Thymus (tissue), 14 donors: ENCODE results near the gene TGIF2. TPM values are rescaled to one million over a fixed set of nuclear protein-coding genes. Genes with fewer than 3 reads are reported as not detected.

Source experiments
- DNase-seq, 9 donors: peaks; one replicate each; pipeline ENCODE4 v3.0.0-alpha.2; 2013; ENCODE audit warnings: low spot score in 9 of 9, low read depth in 6 of 9, missing footprints in 1 of 9
- H3K27ac ChIP-seq, 2 donors: one replicate each; pipeline ENCODE4 v1.5.1; 2013; ENCODE audit warnings: control low read depth in 1 of 2, low read depth in 1 of 2, low read length in 1 of 2, mild to moderate bottlenecking in 1 of 2, moderate library complexity in 1 of 2
- H3K27me3 ChIP-seq, 2 donors: one replicate each; pipeline ENCODE4 v1.5.1; 2013; ENCODE audit warnings: low read length in 1 of 2; ENCODE audit not compliant: control insufficient read depth in 2 of 2, insufficient read depth in 1 of 2
- H3K36me3 ChIP-seq, 2 donors: one replicate each; pipeline ENCODE4 v1.5.1; 2013; ENCODE audit warnings: low read length in 1 of 2, mild to moderate bottlenecking in 1 of 2, moderate library complexity in 1 of 2; ENCODE audit not compliant: control insufficient read depth in 2 of 2, insufficient read depth in 2 of 2
- H3K4me1 ChIP-seq, 2 donors: one replicate each; pipeline ENCODE4 v1.5.1; 2013; ENCODE audit warnings: low read length in 2 of 2; ENCODE audit not compliant: control insufficient read depth in 2 of 2, insufficient read depth in 2 of 2
- H3K4me3 ChIP-seq, 2 donors: one replicate each; pipeline ENCODE4 v1.5.1; 2013; ENCODE audit warnings: low read length in 2 of 2, control low read depth in 1 of 2, mild to moderate bottlenecking in 1 of 2
- H3K9me3 ChIP-seq, 2 donors: one replicate each; pipeline ENCODE4 v1.5.1; 2013; ENCODE audit warnings: low read length in 1 of 2, mild to moderate bottlenecking in 1 of 2; ENCODE audit not compliant: control insufficient read depth in 2 of 2, insufficient read depth in 1 of 2
- WGBS: extraction: QIAGEN DNeasy Blood & Tissue Kit; methylation state at CpG from one replicate; pipeline ENCODE4 v1.1.7; 2013; 5-methylcytosine and 5-hydroxymethylcytosine counted together
- long read RNA-seq, 10 donors: transcript quantifications; one replicate each; lab custom pipeline, GENCODE V29; 2026
- polyA plus RNA-seq: library from polyadenylated mRNA; stranded (reverse); fragments of 200-250 nt; gene quantifications from one replicate; pipeline ENCODE4 v1.2.3, GENCODE V29; 2013
- total RNA-seq: library from RNA; stranded (reverse); fragments of 120-200 nt; gene quantifications from one replicate; pipeline ENCODE4 v1.2.4, GENCODE V29; 2013
- donor health status: healthy.

Gene TGIF2
- total RNA-seq (17.9 TPM), polyA plus RNA-seq (14.2 TPM)
- long read RNA-seq, donor 1, partial matches to known transcripts = 0 of 1 reads
- long read RNA-seq, donor 1, other reads (novel, unspliced or antisense) = 0 of 1 reads
- long read RNA-seq, donor 2, transcript TGIF2-201 (3 exons, 3,406 nt) = major isoform, 9 of 11 reads
- long read RNA-seq, donor 2, partial matches to known transcripts = 0 of 11 reads
- long read RNA-seq, donor 2, other reads (novel, unspliced or antisense) = 0 of 11 reads
- long read RNA-seq, donor 3, partial matches to known transcripts = 0 of 4 reads
- long read RNA-seq, donor 3, other reads (novel, unspliced or antisense) = 0 of 4 reads
- long read RNA-seq, donor 4, transcript TGIF2-201 (3 exons, 3,406 nt) = major isoform, 5 of 5 reads
- long read RNA-seq, donor 4, partial matches to known transcripts = 0 of 5 reads
- long read RNA-seq, donor 4, other reads (novel, unspliced or antisense) = 0 of 5 reads
- long read RNA-seq, donor 5, partial matches to known transcripts = 29 of 34 reads
- long read RNA-seq, donor 5, other reads (novel, unspliced or antisense) = 0 of 34 reads
- long read RNA-seq, donor 6, partial matches to known transcripts = 0 of 1 reads
- long read RNA-seq, donor 6, other reads (novel, unspliced or antisense) = 0 of 1 reads
- long read RNA-seq, donor 7, transcript TGIF2-201 (3 exons, 3,406 nt) = major isoform, 7 of 10 reads
- long read RNA-seq, donor 7, partial matches to known transcripts = 0 of 10 reads
- long read RNA-seq, donor 7, other reads (novel, unspliced or antisense) = 0 of 10 reads
- long read RNA-seq, donor 8, partial matches to known transcripts = 0 of 4 reads
- long read RNA-seq, donor 8, other reads (novel, unspliced or antisense) = 0 of 4 reads
- long read RNA-seq, donor 9, partial matches to known transcripts = 0 of 2 reads
- long read RNA-seq, donor 9, other reads (novel, unspliced or antisense) = 0 of 2 reads
- long read RNA-seq, donor 10, partial matches to known transcripts = 0 of 3 reads
- long read RNA-seq, donor 10, other reads (novel, unspliced or antisense) = 0 of 3 reads

GRCh38 chr20:36573103-36573797 is at the start of gene TGIF2:
TGIF2 (plus strand) TSS chr20:36573597; CDS start chr20:36578775, 5,178 bp downstream.
- no peaks in the 10 kb centered on the region for H3K27me3 ChIP-seq
- WGBS = under 1% methylated on average over 79 of the region's 80 CpGs
- H3K4me1 ChIP-seq = peaks cover 15 to 28% of the 10 kb centered on the region in 2 donors
- H3K4me3 ChIP-seq = peak within 1 kb of the TSS; percentile 91 to 97
- peak in 8 of 9 donors; percentile 80 to 96 (median 90) for DNase-seq
- H3K36me3 ChIP-seq = peaks cover under 1% of the 10 kb centered on the region in 2 donors
- H3K9me3 ChIP-seq = no peaks in the 10 kb centered on the region
- H3K27ac ChIP-seq = peak within 1 kb of the TSS; percentile 96 to 99

DNA sequence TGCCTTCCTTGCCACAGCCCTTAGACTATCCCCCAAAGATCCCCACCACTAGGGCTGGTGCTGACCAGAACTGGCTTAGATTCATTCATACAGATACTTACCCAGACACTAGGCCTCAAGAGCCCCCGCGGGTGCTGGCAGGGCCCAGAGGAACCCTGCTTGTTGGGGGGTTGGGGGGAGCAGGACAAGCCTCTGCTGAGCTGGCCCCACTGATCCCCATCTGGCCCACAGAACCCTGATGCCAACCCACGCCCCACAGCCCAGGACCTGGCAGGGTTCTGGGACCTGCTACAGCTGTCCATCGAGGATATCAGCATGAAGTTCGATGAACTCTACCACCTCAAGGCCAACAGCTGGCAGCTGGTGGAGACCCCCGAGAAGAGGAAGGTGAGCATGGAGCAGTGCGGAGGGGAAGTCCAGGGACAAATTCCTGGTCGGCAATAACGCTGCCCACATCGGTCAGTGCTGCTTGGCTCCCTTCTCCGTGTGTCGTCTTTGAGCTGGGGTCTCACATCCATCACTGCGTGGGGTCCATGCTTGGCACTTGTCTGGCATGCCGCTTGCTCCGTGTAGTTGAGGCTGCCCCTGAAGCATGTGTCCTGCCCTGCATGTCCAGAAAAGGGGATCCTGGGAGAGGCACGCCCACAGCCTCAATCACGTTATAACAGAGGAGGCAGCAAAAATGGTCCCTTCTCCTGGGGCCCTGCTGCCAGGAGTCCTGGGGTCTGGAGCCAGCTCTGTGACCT is 47.6 kb upstream of the TGIF2 start:
- Histone ChIP-seq H3K36me3 (peaks cover 23 to 27% of the 10 kb centered on the region in 2 donors), H3K4me3 (no peak overlapping the region)

DNA sequence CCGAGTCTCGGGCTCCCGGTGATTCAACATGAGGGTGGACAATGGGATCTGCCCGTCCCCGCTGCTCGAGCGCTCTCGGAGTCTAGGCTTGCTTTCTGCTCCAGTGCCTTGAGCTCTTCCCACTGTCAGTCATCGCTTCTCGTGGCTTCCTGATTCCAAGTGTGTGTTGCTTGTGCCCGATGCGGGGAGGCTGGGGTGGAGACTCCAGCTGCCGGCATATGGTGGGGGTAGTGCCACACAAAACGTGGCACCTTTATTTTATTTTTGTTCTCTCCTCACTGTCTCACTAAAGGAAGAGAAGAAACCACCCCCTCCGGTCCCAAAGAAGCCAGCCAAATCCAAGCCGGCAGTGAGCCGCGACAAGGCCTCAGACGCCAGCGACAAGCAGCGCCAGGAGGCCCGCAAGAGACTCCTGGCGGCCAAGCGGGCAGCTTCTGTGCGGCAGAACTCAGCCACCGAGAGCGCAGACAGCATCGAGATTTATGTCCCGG is 46.8 kb upstream of the TGIF2 start:
- no peak for DNase-seq
- H3K27ac ChIP-seq = no peak overlapping the region

More for the DNA sequence above, 47.6 kb upstream of the TGIF2 start:
- Histone ChIP-seq H3K27ac (no peak overlapping the region), H3K27me3 (no peaks in the 10 kb centered on the region), H3K4me1 (no peaks in the 10 kb centered on the region), H3K9me3 (no peaks in the 10 kb centered on the region)
- 98% methylated on average over 17 of the region's 17 CpGs for WGBS
- no peak for DNase-seq

DNA sequence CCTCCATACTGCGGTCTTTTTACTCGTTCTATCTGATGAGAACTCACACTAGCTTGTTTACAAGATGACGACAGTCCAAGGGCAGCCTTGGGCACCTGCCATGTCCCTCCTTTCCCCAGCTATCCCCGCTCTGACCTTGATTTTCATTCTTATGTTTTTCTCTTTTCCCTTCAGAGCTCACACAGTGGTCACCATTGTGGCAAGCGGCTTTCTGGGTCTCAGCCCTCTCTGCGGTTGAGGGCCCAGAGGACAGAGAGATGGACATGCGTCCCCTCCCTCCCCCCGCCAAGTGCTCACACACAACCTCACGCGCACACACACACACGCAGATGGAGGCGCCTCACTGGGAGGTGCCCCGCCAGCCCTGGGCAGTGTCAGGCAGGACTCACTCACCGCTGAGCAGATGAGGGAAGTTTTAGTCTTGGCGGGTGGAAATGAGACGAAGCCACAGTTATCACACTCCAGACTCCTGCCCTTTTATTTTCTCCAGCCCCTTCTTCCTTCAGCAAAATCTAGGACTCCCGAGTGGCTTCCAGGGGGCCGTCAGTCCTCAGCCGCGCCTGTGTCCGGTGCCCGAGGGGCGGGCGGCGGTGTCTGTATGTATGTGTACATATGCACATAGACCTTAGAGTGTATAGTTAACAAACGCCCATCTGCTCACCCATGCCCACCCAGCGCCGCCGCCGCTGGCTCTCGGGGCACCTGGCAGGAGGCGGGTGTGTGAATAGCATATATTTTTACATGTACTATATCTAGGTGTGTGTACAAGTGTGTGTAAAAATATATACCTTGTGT is 45.9 kb upstream of the TGIF2 start:
- Histone ChIP-seq H3K9me3 (no peaks in the 10 kb centered on the region), H3K4me1 (no peaks in the 10 kb centered on the region), H3K36me3 (peaks cover 23 to 27% of the 10 kb centered on the region in 2 donors), H3K27me3 (no peaks in the 10 kb centered on the region), H3K27ac (no peak overlapping the region), H3K4me3 (no peak overlapping the region)
- no peak for DNase-seq
- WGBS = 97% methylated on average over 32 of the region's 32 CpGs

More for the DNA sequence above, 46.8 kb upstream of the TGIF2 start:
- H3K36me3 ChIP-seq = peaks cover 23 to 27% of the 10 kb centered on the region in 2 donors
- H3K9me3 ChIP-seq = no peaks in the 10 kb centered on the region
- no peaks in the 10 kb centered on the region for H3K4me1 ChIP-seq
- WGBS = 97% methylated on average over 29 of the region's 29 CpGs
- no peak overlapping the region for H3K4me3 ChIP-seq
- H3K27me3 ChIP-seq = no peaks in the 10 kb centered on the region

DNA sequence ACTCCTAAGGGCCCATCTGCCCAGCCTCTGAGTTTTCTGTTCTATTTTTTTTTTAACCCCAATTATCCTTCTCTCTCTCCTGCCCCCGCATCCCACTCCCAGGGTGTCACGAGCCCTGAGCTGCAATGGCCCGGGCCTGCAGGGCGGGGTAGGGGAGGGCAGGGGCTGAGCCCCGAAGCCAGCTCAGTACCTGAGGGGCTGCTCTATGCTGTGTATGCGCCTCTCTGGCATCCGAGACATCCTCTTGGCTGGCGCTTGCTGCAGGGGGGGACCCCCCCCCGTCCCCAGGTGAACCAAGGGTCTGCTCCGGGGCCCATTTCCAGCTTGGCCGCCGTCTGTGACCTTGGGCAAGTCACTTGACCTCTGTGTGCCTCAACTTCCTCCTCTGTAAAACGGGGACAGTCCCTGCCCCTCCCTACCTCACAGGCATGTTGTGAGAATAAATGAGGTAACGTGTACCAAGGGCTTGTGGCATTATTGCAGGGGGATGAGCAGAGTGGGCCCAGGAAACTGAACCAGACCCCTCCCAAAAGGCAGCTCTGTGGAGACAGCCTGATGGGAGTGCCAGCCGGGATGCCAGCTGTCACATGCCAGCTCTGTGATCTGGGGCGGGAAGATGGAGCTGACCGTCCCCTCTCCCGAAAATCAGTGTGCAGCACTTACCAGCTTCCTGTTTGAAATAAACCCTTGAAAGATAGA is 45.1 kb upstream of the TGIF2 start:
- Histone ChIP-seq H3K27me3 (no peaks in the 10 kb centered on the region), H3K27ac (no peak overlapping the region), H3K4me1 (no peaks in the 10 kb centered on the region), H3K36me3 (peaks cover 23 to 27% of the 10 kb centered on the region in 2 donors), H3K4me3 (no peak overlapping the region), H3K9me3 (no peaks in the 10 kb centered on the region)
- DNase-seq = no peak
- WGBS = 95% methylated on average over 18 of the region's 18 CpGs

DNA sequence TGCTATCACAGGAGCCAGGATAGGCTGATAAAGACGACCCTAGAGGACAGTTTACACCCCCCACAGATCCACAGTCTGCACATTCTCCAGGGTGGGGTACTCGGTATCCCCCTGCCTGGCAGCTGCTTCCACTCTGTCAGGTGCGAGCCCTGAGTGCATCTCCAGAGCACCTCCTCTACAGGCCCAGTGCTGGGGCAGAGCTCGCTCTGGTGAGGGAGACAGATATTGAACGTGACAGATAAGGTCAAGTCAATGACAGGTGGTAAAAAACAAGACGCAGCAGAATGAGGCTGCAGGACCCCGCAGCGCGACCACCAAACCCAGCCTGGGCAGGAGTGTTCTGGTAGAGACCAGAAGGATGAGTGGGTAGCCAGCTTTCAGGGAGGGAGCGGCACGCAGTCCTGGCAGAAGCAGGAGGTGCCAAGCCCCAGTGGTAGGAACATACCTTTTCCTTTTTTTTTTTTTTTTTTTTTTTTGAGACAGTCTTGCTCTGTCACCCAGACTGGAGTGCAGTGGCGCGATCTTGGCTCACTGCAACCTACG is 44.5 kb upstream of the TGIF2 start:
- H3K4me3 ChIP-seq = no peak overlapping the region
- peaks cover 23 to 27% of the 10 kb centered on the region in 2 donors for H3K36me3 ChIP-seq
- no peaks in the 10 kb centered on the region for H3K4me1 ChIP-seq
- no peak for DNase-seq
- 95% methylated on average over 14 of the region's 14 CpGs for WGBS
- H3K27ac ChIP-seq = no peak overlapping the region
- no peaks in the 10 kb centered on the region for H3K9me3 ChIP-seq
- H3K27me3 ChIP-seq = no peaks in the 10 kb centered on the region

- H3K4me3 ChIP-seq = no peak overlapping the region
- DNase-seq = no peak
- no peak overlapping the region for H3K27ac ChIP-seq
- H3K27me3 ChIP-seq = no peaks in the 10 kb centered on the region
- H3K36me3 ChIP-seq = peaks cover 0 to 4% of the 10 kb centered on the region in 2 donors
- no peaks in the 10 kb centered on the region for H3K9me3 ChIP-seq
- whole genome bisulfite sequencing = 98% methylated on average over 10 of the region's 10 CpGs
- no peaks in the 10 kb centered on the region for H3K4me1 ChIP-seq
These were observed 41.0 kb upstream of the TGIF2 start for GRCh38 chr20:36532388-36532787.
